GM03348 (cell line): ENCODE data around the gene RTP1.
A peak's percentile ranks its signal among the peaks of the same experiment; 100 is the strongest.

Experiments
- DNase-seq: peaks from one replicate; pipeline ENCODE4 v3.0.0; 2012; ENCODE audit warnings: low spot score

RTP1 gene

GRCh38 chr3:187242900-187243299, 45.6 kb downstream of the RTP1 start:
- DNase-seq, result no peak

- DNase-seq, result peak; percentile 53
Observed at GRCh38 chr3:187243933-187244524, 46.7 kb downstream of the RTP1 start.

GRCh38 chr3:187247398-187247797, 50.1 kb downstream of the RTP1 start:
- no peak for DNase-seq
